Measurements from ENCODE around the gene GABBR2. TPM values are rescaled to one million over a fixed set of nuclear protein-coding genes. Genes with fewer than 3 reads are reported as not detected.

The GABBR2 gene
- polyA plus RNA-seq (2012; rRNA removed): not detected in 2 replicates
- 0.01 and 0.03 TPM in 2 replicates for polyA plus RNA-seq (2012; cell fraction: cytosol; rRNA removed)
- polyA plus RNA-seq (2012; cell fraction: nucleus; rRNA removed): 0.08 TPM in 1 of 2 replicates, not detected in the other

DNA sequence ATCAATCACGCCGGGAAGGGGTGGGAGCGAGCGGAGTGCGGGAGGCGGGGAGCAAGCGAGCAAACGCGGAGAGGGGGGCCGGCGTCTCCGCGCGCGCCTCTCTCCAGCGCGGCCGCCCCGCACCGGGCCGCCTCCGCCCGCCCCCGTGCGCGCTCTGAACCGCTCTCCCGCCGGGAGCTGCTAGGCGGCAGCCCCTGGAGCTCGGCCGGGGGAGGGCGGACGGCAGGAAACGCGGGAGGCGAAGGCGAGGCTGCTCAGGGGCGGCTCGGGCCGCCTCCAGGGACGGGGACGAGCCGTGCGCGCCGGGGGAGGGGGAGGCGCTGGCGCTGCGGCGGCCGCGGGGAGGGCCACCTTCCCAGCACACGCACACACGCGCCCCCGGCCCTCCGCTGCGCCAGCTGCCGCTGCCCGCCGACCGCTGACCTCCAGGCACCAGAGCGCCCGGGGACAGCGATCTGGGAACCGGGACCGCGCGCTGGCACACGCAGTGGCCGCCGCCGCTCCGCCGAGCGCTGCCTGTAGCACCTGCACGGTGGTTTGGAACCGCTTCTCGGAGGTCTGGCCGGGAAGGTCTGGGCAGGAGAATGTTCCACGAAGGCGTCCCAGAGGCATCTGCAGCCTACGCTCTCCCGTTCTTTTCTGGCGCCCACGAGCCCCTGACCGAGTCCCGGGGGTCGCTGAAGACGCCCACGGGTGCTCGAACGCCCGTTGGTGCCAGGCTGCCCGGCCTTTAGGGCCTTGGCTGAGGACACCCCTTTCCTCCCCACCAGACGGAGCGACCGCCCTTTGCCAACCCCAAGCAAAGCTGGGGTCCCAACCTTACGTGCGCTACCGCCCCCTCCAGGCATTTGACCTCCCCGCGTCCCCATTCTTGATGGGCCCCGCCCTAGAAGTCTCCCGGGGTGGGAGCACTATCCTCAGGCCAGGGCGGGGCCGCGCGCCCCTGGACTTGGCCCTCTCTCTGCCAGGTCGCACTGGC is at the start of gene GABBR2:
Gene GABBR2 (minus strand): TSS at position 3 of the 979 bp plus-strand sequence. CDS start 198 bp downstream, outside the sequence.
- H3K4me3 ChIP-seq (ENCODE audit: low read depth in 2 of 2, low read length in 1 of 2): peak within 1 kb of the TSS; percentile 26 to 54; a peak in 3 of 4 replicates
- H3F3A ChIP-seq (replicated peaks; ENCODE audit: insufficient read depth): no peaks in the 10 kb centered on the region
- TF ChIP-seq, protein P1, sequence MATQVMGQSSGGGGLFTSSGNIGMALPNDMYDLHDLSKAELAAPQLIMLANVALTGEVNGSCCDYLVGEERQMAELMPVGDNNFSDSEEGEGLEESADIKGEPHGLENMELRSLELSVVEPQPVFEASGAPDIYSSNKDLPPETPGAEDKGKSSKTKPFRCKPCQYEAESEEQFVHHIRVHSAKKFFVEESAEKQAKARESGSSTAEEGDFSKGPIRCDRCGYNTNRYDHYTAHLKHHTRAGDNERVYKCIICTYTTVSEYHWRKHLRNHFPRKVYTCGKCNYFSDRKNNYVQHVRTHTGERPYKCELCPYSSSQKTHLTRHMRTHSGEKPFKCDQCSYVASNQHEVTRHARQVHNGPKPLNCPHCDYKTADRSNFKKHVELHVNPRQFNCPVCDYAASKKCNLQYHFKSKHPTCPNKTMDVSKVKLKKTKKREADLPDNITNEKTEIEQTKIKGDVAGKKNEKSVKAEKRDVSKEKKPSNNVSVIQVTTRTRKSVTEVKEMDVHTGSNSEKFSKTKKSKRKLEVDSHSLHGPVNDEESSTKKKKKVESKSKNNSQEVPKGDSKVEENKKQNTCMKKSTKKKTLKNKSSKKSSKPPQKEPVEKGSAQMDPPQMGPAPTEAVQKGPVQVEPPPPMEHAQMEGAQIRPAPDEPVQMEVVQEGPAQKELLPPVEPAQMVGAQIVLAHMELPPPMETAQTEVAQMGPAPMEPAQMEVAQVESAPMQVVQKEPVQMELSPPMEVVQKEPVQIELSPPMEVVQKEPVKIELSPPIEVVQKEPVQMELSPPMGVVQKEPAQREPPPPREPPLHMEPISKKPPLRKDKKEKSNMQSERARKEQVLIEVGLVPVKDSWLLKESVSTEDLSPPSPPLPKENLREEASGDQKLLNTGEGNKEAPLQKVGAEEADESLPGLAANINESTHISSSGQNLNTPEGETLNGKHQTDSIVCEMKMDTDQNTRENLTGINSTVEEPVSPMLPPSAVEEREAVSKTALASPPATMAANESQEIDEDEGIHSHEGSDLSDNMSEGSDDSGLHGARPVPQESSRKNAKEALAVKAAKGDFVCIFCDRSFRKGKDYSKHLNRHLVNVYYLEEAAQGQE (IDR thresholded peaks at IDR 0.05; ENCODE audit: low read depth, low read length): no peak
- TF ChIP-seq POLR2AphosphoS5 (IDR thresholded peaks at IDR 0.05; ENCODE audit: low read depth, low read length) (no peak), CHD2 (IDR thresholded peaks at IDR 0.05; ENCODE audit: low read length, partially characterized antibody) (no peak), TEAD4 (IDR thresholded peaks at IDR 0.05; ENCODE audit: borderline replicate concordance, insufficient read depth) (no peak), SMC3 (IDR thresholded peaks at IDR 0.05; ENCODE audit: low read depth, low read length) (no peak), RAD21 (IDR thresholded peaks at IDR 0.05; ENCODE audit: low read length) (no peak), MXI1 (IDR thresholded peaks at IDR 0.05; ENCODE audit: low read depth, low read length) (no peak), RCOR1 (IDR thresholded peaks at IDR 0.05; ENCODE audit: low read length) (no peak), FOXJ3 (CRISPR knock-in tag; IDR thresholded peaks at IDR 0.05) (no peak)
- TF ChIP-seq, protein P2, sequence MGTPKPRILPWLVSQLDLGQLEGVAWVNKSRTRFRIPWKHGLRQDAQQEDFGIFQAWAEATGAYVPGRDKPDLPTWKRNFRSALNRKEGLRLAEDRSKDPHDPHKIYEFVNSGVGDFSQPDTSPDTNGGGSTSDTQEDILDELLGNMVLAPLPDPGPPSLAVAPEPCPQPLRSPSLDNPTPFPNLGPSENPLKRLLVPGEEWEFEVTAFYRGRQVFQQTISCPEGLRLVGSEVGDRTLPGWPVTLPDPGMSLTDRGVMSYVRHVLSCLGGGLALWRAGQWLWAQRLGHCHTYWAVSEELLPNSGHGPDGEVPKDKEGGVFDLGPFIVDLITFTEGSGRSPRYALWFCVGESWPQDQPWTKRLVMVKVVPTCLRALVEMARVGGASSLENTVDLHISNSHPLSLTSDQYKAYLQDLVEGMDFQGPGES (IDR thresholded peaks at IDR 0.05; ENCODE audit: low read depth, low read length): no peak
- TF ChIP-seq, protein P3, sequence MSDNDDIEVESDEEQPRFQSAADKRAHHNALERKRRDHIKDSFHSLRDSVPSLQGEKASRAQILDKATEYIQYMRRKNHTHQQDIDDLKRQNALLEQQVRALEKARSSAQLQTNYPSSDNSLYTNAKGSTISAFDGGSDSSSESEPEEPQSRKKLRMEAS (IDR thresholded peaks at IDR 0.05; ENCODE audit: low read depth): no peak
- peaks cover 44% of the 10 kb centered on the region for H3K27me3 ChIP-seq (ENCODE audit: insufficient read depth)
- H3K4me1 ChIP-seq (ENCODE audit: control insufficient read depth in 1 of 2, insufficient read depth in 2 of 2, low read depth in 1 of 2, low read length in 1 of 2): no peaks in the 10 kb centered on the region; a peak in 1 of 4 replicates
- no peak within 1 kb of the TSS for H3K9ac ChIP-seq
- DNase-seq: peak; percentile 62
- ChIA-PET POLR2A (no interaction called here), CTCF (interaction anchor here (1.3 to 1.7 kb wide), 3 partner anchors 26 to 397 kb away, joined by 3 to 9 read pairs (median 4); no protein-coding TSS in a partner anchor)
- no peaks in the 10 kb centered on the region for H3K9me2 ChIP-seq
- H2AFZ ChIP-seq (ENCODE audit: low read depth): no peak within 1 kb of the TSS
- no peaks in the 10 kb centered on the region for H3K36me3 ChIP-seq (replicated peaks in 1 of 2; ENCODE audit: control insufficient read depth in 1 of 2, insufficient read depth in 2 of 2, low read length in 1 of 2)
- H3K9me3 ChIP-seq: no peaks in the 10 kb centered on the region
- no peaks in the 10 kb centered on the region for H3K79me2 ChIP-seq (ENCODE audit: insufficient read depth)
- peak within 1 kb of the TSS; percentile 67; the same call in 1 of the 2 replicates for H3K4me2 ChIP-seq
- 3% methylated on average over 20 of the region's 111 CpGs for WGBS (ENCODE audit: low lambda C conversion rate)
- H4K20me1 ChIP-seq (ENCODE audit: insufficient read depth): no peaks in the 10 kb centered on the region
- no peak within 1 kb of the TSS for H3K27ac ChIP-seq (ENCODE audit: low read depth in 2 of 2, low read length in 1 of 2)
